Measurements from ENCODE around the gene ACSL3.

The ACSL3 gene

DNA sequence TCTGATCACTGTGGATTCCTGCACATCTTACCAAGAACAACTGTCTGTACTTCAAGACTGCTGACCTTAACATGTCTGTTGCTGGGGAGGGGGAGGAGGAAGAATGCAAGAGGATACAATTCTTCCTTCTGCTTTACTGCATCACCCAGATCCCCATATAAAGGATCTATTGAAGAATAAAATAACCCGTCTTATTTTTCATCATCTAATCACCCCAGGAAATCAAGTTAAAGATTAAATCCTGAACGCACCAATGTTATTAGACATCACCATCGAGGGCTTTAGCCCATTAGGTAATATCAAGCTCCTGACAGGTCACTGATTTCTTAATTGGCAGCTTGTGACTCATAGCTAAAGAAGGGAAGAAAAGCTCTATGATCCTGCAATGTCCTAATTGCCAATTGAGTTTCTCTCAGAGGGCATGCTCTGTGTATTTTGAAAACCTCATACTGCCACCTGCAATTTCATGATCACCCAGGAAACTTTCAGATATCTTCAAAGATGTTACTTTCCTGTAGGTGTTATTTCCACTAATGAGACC is 115.8 kb downstream of the ACSL3 start:
- no peaks in the 10 kb centered on the region for H3K9me3 ChIP-seq
- no peak overlapping the region for H3K4me3 ChIP-seq (ENCODE audit: low read depth in 1 of 2, low read length in 1 of 2)
- peaks cover 8% of the 10 kb centered on the region for H3K27me3 ChIP-seq
- no peak overlapping the region for H3K27ac ChIP-seq
- peaks cover 5 to 11% of the 10 kb centered on the region in 2 experiments for H3K4me1 ChIP-seq (ENCODE audit: control insufficient read depth in 1 of 2, insufficient read depth in 1 of 2, low read depth in 1 of 2, low read length in 1 of 2)
- TF ChIP-seq, protein P1, sequence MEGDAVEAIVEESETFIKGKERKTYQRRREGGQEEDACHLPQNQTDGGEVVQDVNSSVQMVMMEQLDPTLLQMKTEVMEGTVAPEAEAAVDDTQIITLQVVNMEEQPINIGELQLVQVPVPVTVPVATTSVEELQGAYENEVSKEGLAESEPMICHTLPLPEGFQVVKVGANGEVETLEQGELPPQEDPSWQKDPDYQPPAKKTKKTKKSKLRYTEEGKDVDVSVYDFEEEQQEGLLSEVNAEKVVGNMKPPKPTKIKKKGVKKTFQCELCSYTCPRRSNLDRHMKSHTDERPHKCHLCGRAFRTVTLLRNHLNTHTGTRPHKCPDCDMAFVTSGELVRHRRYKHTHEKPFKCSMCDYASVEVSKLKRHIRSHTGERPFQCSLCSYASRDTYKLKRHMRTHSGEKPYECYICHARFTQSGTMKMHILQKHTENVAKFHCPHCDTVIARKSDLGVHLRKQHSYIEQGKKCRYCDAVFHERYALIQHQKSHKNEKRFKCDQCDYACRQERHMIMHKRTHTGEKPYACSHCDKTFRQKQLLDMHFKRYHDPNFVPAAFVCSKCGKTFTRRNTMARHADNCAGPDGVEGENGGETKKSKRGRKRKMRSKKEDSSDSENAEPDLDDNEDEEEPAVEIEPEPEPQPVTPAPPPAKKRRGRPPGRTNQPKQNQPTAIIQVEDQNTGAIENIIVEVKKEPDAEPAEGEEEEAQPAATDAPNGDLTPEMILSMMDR (IDR thresholded peaks at IDR 0.05) = no peak
- H3K36me3 ChIP-seq = no peaks in the 10 kb centered on the region

DNA sequence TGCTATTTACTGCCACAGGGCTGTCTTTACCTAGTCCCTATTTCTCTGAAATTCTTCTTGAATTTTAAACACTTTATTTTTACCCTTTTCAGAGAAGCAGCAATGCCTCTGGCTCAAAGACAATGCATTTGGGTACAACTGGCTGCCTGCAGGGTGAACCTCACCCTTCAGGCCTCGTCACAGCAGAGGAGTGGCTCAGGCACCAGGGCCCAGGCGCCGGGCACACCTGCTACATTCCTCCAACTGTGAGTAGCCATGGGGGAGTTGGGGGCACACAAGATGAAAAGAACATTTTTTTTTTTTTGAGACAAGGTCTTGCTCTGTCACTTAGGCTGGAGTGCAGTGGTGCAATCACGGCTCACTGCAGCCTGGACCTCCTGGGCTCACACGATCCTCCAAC is 116.3 kb downstream of the ACSL3 start:
- TF ChIP-seq, protein P1 (IDR thresholded peaks at IDR 0.05) = no peak
- Histone ChIP-seq H3K36me3 (no peaks in the 10 kb centered on the region), H3K9me3 (no peaks in the 10 kb centered on the region), H3K27me3 (peaks cover 8% of the 10 kb centered on the region), H3K27ac (no peak overlapping the region), H3K4me1 (ENCODE audit: control insufficient read depth in 1 of 2, insufficient read depth in 1 of 2, low read depth in 1 of 2, low read length in 1 of 2) (peaks cover 10 to 14% of the 10 kb centered on the region in 2 experiments), H3K4me3 (ENCODE audit: low read depth in 1 of 2, low read length in 1 of 2) (no peak overlapping the region)

DNA sequence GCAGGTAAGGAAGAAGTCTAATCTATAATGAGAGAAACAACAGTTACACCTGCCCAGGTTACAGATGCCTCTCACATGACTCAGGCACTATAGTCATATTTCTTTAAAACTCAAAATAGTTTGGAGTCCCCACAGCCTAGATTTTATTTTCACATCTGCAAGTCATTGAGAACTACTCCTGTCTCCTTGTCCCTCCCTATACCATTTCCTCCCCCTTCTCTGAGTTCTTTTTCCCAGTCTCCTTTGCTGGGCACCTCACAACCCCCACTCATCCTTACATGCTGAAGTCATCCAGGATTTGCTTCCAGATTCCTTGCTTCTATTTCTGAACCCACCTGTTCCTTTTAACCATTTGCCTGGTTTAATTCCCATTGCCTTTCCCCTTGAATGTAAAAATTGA is 118.0 kb downstream of the ACSL3 start:
- H3K4me3 ChIP-seq (ENCODE audit: low read depth in 1 of 2, low read length in 1 of 2) = no peak overlapping the region
- TF ChIP-seq, protein P1 (IDR thresholded peaks at IDR 0.05) = no peak
- H3K27me3 ChIP-seq = peaks cover 4% of the 10 kb centered on the region
- H3K27ac ChIP-seq = no peak overlapping the region
- H3K9me3 ChIP-seq = no peaks in the 10 kb centered on the region
- no peaks in the 10 kb centered on the region for H3K36me3 ChIP-seq
- peaks cover 19 to 23% of the 10 kb centered on the region in 2 experiments for H3K4me1 ChIP-seq (ENCODE audit: control insufficient read depth in 1 of 2, insufficient read depth in 1 of 2, low read depth in 1 of 2, low read length in 1 of 2)

GRCh38 chr2:222979484-222979883 is 118.6 kb downstream of the ACSL3 start:
- Histone ChIP-seq H3K36me3 (no peaks in the 10 kb centered on the region), H3K4me1 (ENCODE audit: control insufficient read depth in 1 of 2, insufficient read depth in 1 of 2, low read depth in 1 of 2, low read length in 1 of 2) (peaks cover 19 to 23% of the 10 kb centered on the region in 2 experiments), H3K27me3 (peaks cover 3% of the 10 kb centered on the region), H3K27ac (no peak overlapping the region), H3K4me3 (ENCODE audit: low read depth in 1 of 2, low read length in 1 of 2) (no peak overlapping the region), H3K9me3 (no peaks in the 10 kb centered on the region)
- TF ChIP-seq, protein P1 (IDR thresholded peaks at IDR 0.05) = no peak

GRCh38 chr2:222982010-222982908 is 121.4 kb downstream of the ACSL3 start:
- TF ChIP-seq, protein P1 (IDR thresholded peaks at IDR 0.05) = no peak
- Histone ChIP-seq H3K4me1 (ENCODE audit: control insufficient read depth in 1 of 2, insufficient read depth in 1 of 2, low read depth in 1 of 2, low read length in 1 of 2) (peaks cover 12 to 13% of the 10 kb centered on the region in 2 experiments), H3K9me3 (no peaks in the 10 kb centered on the region), H3K4me3 (ENCODE audit: low read depth in 1 of 2, low read length in 1 of 2) (no peak overlapping the region), H3K27ac (peak overlapping the region; percentile 58), H3K27me3 (peaks cover 3% of the 10 kb centered on the region), H3K36me3 (no peaks in the 10 kb centered on the region)

All from neutrophil (primary cell).